Gastrocnemius medialis (tissue), 4 donors: ENCODE measurements around the gene JDP2. TPM values are rescaled to one million over a fixed set of nuclear protein-coding genes. Genes with fewer than 3 reads are reported as not detected.

ENCODE experiments used
- ATAC-seq, 2 donors: fragments of 150-250 bp; one replicate each; pipeline ENCODE4 v1.9.1; 2016
- DNase-seq, 2 donors: peaks; one replicate each; pipeline ENCODE4 v3.0.0-alpha.2; 2019
- H3K27ac ChIP-seq, 4 donors: fragments of 200-600 bp; sonication (generic); 1 replicate in 1 of 4; 2 replicates in 3 of 4; pipeline ENCODE4 v1.5.1; 2016 to 2018; ENCODE audit warnings: mild to moderate bottlenecking in 2 of 4, moderate library complexity in 1 of 4
- H3K27me3 ChIP-seq, 3 donors: fragments of 200-600 bp; sonication (generic) in 2 of 3; 1 replicate in 1 of 3; 2 replicates in 2 of 3; pipeline versions ENCODE4 v1.5.1 to v1.6.0; 2016 to 2019; ENCODE audit warnings: mild to moderate bottlenecking in 1 of 3, moderate library complexity in 1 of 3
- H3K36me3 ChIP-seq, 2 donors: fragments of 200-600 bp; sonication (generic) in 1 of 2; one replicate each; pipeline ENCODE4 v1.5.1; 2017 to 2018
- H3K4me1 ChIP-seq, 2 donors: fragments of 200-600 bp; sonication (generic) in 1 of 2; one replicate each; pipeline ENCODE4 v1.5.1; 2016 to 2017; ENCODE audit warnings: mild to moderate bottlenecking in 2 of 2
- H3K4me3 ChIP-seq, 4 donors: fragments of 200-600 bp; sonication (generic) in 3 of 4; 1 replicate in 1 of 4; 2 replicates in 3 of 4; pipeline ENCODE4 v1.5.1; 2016 to 2019; ENCODE audit warnings: mild to moderate bottlenecking in 2 of 4
- H3K9me3 ChIP-seq, 3 donors: fragments of 200-600 bp; sonication (generic) in 2 of 3; 1 replicate in 1 of 3; 2 replicates in 2 of 3; pipeline ENCODE4 v1.5.1; 2016 to 2019
- POLR2A ChIP-seq, 2 donors: fragments of 450-650 bp; IDR thresholded peaks; one replicate each; pipeline ENCODE4 v1.6.1; 2017; ENCODE audit warnings: antibody characterized with exemption in 2 of 2, mild to moderate bottlenecking in 2 of 2, moderate library complexity in 2 of 2
- in situ Hi-C, 4 donors: fragments of 200-750 bp; cut with MboI; loops; one replicate each; pipeline versions ENCODE4 v1.15.0 to v1.8.0; 2017; ENCODE audit warnings: low sequenced_read_pairs in 4 of 4
- intact Hi-C: fragments of 100-400 bp; cut with DNase I; formaldehyde crosslinking; loops from one replicate; pipeline ENCODE4 v1.15.1; 2023; ENCODE audit warnings: low total_unique reads
- total RNA-seq, 4 donors: library from RNA; depleted of rRNA; stranded (reverse); fragments of >200 nt; gene quantifications; one replicate each; pipeline versions ENCODE4 v1.1.0 to v1.2.3, GENCODE V29; 2016
- TF ChIP-seq, protein P1 (sequence below), 5 experiments: fragments of 450-650 bp in 3 of 5; fragments of 200-600 bp in 2 of 5; sonication (generic) in 2 of 5; IDR thresholded peaks in 4 of 5; conservative IDR thresholded peaks in 1 of 5; 1 replicate in 4 of 5; 2 replicates in 1 of 5; pipeline ENCODE4 v1.5.1; 2016 to 2019; ENCODE audit warnings: antibody characterized with exemption in 5 of 5, mild to moderate bottlenecking in 3 of 5, moderate library complexity in 3 of 5

The JDP2 gene
- 10 to 100 TPM; 17.3 to 80.2 (median 31.7) TPM for total RNA-seq

GRCh38 chr14:75427482-75428229, at the start of gene JDP2:
JDP2 (plus strand) TSS chr14:75428022; CDS start chr14:75437921, 9,899 bp downstream.
- Histone ChIP-seq H3K9me3 (no peaks in the 10 kb centered on the region), H3K4me3 (peak within 1 kb of the TSS; percentile 73 to 92 (median 88)), H3K27me3 (no peaks in the 10 kb centered on the region), H3K27ac (peak within 1 kb of the TSS; percentile 88 to 96 (median 96)), H3K36me3 (peaks cover 0 to 12% of the 10 kb centered on the region in 2 donors), H3K4me1 (peaks cover 54 to 64% of the 10 kb centered on the region in 2 donors)
- intact Hi-C loops = loop anchor here (2.0 to 10.0 kb wide), 4 partner anchors 27 to 217 kb away; no protein-coding TSS in a partner anchor
- TF ChIP-seq, protein P1, sequence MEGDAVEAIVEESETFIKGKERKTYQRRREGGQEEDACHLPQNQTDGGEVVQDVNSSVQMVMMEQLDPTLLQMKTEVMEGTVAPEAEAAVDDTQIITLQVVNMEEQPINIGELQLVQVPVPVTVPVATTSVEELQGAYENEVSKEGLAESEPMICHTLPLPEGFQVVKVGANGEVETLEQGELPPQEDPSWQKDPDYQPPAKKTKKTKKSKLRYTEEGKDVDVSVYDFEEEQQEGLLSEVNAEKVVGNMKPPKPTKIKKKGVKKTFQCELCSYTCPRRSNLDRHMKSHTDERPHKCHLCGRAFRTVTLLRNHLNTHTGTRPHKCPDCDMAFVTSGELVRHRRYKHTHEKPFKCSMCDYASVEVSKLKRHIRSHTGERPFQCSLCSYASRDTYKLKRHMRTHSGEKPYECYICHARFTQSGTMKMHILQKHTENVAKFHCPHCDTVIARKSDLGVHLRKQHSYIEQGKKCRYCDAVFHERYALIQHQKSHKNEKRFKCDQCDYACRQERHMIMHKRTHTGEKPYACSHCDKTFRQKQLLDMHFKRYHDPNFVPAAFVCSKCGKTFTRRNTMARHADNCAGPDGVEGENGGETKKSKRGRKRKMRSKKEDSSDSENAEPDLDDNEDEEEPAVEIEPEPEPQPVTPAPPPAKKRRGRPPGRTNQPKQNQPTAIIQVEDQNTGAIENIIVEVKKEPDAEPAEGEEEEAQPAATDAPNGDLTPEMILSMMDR (IDR thresholded peaks at IDR 0.05 in 4 of 5, conservative IDR thresholded peaks at IDR 0.05 in 1 of 5) = peak in 3 of 5 experiments; percentile 19 to 38 (median 32)
- TF ChIP-seq POLR2A (IDR thresholded peaks at IDR 0.05) = peak; percentile 74 to 90
- peak; percentile 67 to 73 for ATAC-seq
- in situ Hi-C loops = no loop called here
- peak; percentile 90 to 92 for DNase-seq

- peaks cover 8 to 10% of the 10 kb centered on the region in 2 donors for H3K4me1 ChIP-seq
- no peaks in the 10 kb centered on the region for H3K27me3 ChIP-seq
- no peak for ATAC-seq
- no peaks in the 10 kb centered on the region for H3K36me3 ChIP-seq
- in situ Hi-C loops = no loop called here
- H3K9me3 ChIP-seq = no peaks in the 10 kb centered on the region
- intact Hi-C loops = no loop called here
- TF ChIP-seq POLR2A (IDR thresholded peaks at IDR 0.05) = no peak
- TF ChIP-seq, protein P1 (IDR thresholded peaks at IDR 0.05 in 4 of 5, conservative IDR thresholded peaks at IDR 0.05 in 1 of 5) = no peak
- DNase-seq = no peak
- H3K4me3 ChIP-seq = no peak overlapping the region
- no peak overlapping the region for H3K27ac ChIP-seq
Measured at GRCh38 chr14:75379246-75379929, 48.4 kb upstream of the JDP2 start.

- Histone ChIP-seq H3K4me1 (peaks cover 8 to 10% of the 10 kb centered on the region in 2 donors), H3K27me3 (no peaks in the 10 kb centered on the region), H3K36me3 (no peaks in the 10 kb centered on the region), H3K9me3 (no peaks in the 10 kb centered on the region), H3K27ac (peak overlapping the region in 1 of 4 donors; percentile 48), H3K4me3 (no peak overlapping the region)
- DNase-seq = no peak
- in situ Hi-C loops (no loop called here), intact Hi-C loops (no loop called here)
- TF ChIP-seq POLR2A (IDR thresholded peaks at IDR 0.05) = no peak
- TF ChIP-seq, protein P1 (IDR thresholded peaks at IDR 0.05 in 4 of 5, conservative IDR thresholded peaks at IDR 0.05 in 1 of 5) = no peak
- no peak for ATAC-seq
Measured at GRCh38 chr14:75379930-75380270, 47.9 kb upstream of the JDP2 start.

GRCh38 chr14:75380656-75381055, 47.2 kb upstream of the JDP2 start:
- DNase-seq = no peak
- in situ Hi-C loops (no loop called here), intact Hi-C loops (no loop called here)
- Histone ChIP-seq H3K9me3 (no peaks in the 10 kb centered on the region), H3K4me3 (no peak overlapping the region), H3K27ac (peak overlapping the region in 3 of 4 donors; percentile 5 to 48 (median 26)), H3K27me3 (no peaks in the 10 kb centered on the region), H3K4me1 (peaks cover 8 to 10% of the 10 kb centered on the region in 2 donors), H3K36me3 (no peaks in the 10 kb centered on the region)
- peak in 1 of 2 donors; percentile 41 for ATAC-seq
- TF ChIP-seq, protein P1 (IDR thresholded peaks at IDR 0.05 in 4 of 5, conservative IDR thresholded peaks at IDR 0.05 in 1 of 5) = no peak
- TF ChIP-seq POLR2A (IDR thresholded peaks at IDR 0.05) = no peak
